ENCODE measurements around the gene PMPCA.

GRCh38 chr9:136416427-136416826, 6.0 kb downstream of the PMPCA start:
- TF ChIP-seq CTCF (IDR thresholded peaks at IDR 0.05; ENCODE audit: low read depth, low read length, missing input control) (no peak), YY1 (IDR thresholded peaks at IDR 0.05) (no peak)

Data from liver (tissue), 2 donors.